Measurements from ENCODE around the gene FBXO44. TPM values are rescaled to one million over a fixed set of nuclear protein-coding genes. Genes with fewer than 3 reads are reported as not detected.

FBXO44 gene
- total RNA-seq, 1 experiment from 2014 or later = 60.9 TPM

DNA sequence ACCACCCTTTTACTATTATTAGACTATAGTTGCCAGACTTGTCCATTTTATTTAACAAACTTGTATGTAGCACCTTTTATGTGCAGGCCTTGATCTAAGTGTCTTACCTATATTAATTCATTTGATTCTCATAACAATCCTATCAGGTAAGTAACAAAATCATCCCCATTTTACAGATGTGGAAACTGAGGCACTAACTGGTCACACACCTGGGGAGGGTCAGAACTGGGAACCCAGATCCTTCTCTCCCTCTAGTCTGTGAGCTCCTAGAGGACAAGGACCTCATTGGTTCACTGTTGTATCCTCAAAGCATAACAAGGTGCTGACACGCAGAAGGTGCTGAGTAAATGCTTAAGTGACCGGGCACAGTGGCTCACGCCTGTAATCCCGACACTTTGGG, 15.3 kb upstream of the FBXO44 start:
- RAD21 ChIA-PET (ENCODE audit: low non-redundant PET in 1 of 2, low total read pairs in 2 of 2, uncharacterized antibody in 2 of 2, unreplicated experiment in 2 of 2) = interaction anchor here in 1 of 2 experiments (0.7 kb wide), 1 partner anchor 253 kb away, joined by 3 read pairs; no protein-coding TSS in a partner anchor
- CTCF ChIA-PET = interaction anchor here (0.7 kb wide), 1 partner anchor 399 kb away, joined by 3 read pairs; no protein-coding TSS in a partner anchor
- POLR2A ChIA-PET = interaction anchor here (0.6 kb wide), 1 partner anchor 126 kb away, joined by 3 read pairs; no protein-coding TSS in a partner anchor
- Histone ChIP-seq H3K27me3 (ENCODE audit: insufficient read depth, low read length) (peaks cover 20% of the 10 kb centered on the region), H3K9ac (ENCODE audit: low read length) (no peak overlapping the region), H4K20me1 (ENCODE audit: insufficient read depth) (no peaks in the 10 kb centered on the region), H3K9me3 (ENCODE audit: control insufficient read depth in 1 of 2, insufficient read depth in 1 of 2, low read depth in 1 of 2, low read length in 2 of 2) (no peaks in the 10 kb centered on the region), H3K4me3 (replicated peaks in 1 of 2; ENCODE audit: low read depth in 1 of 2, low read length in 2 of 2) (no peak overlapping the region), H3K27ac (ENCODE audit: low read depth, low read length) (no peak overlapping the region), H3K79me2 (ENCODE audit: insufficient read depth, low read length) (no peaks in the 10 kb centered on the region), H2AFZ (ENCODE audit: low read depth, low read length, poor library complexity, severe bottlenecking) (no peak overlapping the region), H3K36me3 (ENCODE audit: control insufficient read depth in 1 of 2, insufficient read depth in 2 of 2, low read length in 2 of 2) (no peaks in the 10 kb centered on the region), H3K9me2 (ENCODE audit: insufficient read depth) (no peaks in the 10 kb centered on the region), H3K4me1 (ENCODE audit: control insufficient read depth in 1 of 2, insufficient read depth in 2 of 2, low read length in 2 of 2) (no peaks in the 10 kb centered on the region), H3K4me2 (ENCODE audit: low read length) (no peak overlapping the region)
- TF ChIP-seq, protein P1, sequence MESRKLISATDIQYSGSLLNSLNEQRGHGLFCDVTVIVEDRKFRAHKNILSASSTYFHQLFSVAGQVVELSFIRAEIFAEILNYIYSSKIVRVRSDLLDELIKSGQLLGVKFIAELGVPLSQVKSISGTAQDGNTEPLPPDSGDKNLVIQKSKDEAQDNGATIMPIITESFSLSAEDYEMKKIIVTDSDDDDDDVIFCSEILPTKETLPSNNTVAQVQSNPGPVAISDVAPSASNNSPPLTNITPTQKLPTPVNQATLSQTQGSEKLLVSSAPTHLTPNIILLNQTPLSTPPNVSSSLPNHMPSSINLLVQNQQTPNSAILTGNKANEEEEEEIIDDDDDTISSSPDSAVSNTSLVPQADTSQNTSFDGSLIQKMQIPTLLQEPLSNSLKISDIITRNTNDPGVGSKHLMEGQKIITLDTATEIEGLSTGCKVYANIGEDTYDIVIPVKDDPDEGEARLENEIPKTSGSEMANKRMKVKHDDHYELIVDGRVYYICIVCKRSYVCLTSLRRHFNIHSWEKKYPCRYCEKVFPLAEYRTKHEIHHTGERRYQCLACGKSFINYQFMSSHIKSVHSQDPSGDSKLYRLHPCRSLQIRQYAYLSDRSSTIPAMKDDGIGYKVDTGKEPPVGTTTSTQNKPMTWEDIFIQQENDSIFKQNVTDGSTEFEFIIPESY (IDR thresholded peaks at IDR 0.05; ENCODE audit: extremely low read depth, insufficient replicate concordance, low read length) = no peak
- TF ChIP-seq ZNF274 (IDR thresholded peaks at IDR 0.05; ENCODE audit: low read depth, low read length) = no peak
- no peak for TF ChIP-seq POLR2A (IDR thresholded peaks at IDR 0.05; ENCODE audit: borderline replicate concordance, extremely low read depth, insufficient read depth, insufficient read length)
- no peak for TF ChIP-seq ELF1 (IDR thresholded peaks at IDR 0.05; ENCODE audit: borderline replicate concordance, low read depth)
- TF ChIP-seq, protein P2, sequence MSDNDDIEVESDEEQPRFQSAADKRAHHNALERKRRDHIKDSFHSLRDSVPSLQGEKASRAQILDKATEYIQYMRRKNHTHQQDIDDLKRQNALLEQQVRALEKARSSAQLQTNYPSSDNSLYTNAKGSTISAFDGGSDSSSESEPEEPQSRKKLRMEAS (IDR thresholded peaks at IDR 0.05) = no peak
- TF ChIP-seq EZH2 (IDR thresholded peaks at IDR 0.05) = no peak
- TF ChIP-seq, protein P3, sequence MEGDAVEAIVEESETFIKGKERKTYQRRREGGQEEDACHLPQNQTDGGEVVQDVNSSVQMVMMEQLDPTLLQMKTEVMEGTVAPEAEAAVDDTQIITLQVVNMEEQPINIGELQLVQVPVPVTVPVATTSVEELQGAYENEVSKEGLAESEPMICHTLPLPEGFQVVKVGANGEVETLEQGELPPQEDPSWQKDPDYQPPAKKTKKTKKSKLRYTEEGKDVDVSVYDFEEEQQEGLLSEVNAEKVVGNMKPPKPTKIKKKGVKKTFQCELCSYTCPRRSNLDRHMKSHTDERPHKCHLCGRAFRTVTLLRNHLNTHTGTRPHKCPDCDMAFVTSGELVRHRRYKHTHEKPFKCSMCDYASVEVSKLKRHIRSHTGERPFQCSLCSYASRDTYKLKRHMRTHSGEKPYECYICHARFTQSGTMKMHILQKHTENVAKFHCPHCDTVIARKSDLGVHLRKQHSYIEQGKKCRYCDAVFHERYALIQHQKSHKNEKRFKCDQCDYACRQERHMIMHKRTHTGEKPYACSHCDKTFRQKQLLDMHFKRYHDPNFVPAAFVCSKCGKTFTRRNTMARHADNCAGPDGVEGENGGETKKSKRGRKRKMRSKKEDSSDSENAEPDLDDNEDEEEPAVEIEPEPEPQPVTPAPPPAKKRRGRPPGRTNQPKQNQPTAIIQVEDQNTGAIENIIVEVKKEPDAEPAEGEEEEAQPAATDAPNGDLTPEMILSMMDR (IDR thresholded peaks at IDR 0.05 in 2 of 3, conservative IDR thresholded peaks at IDR 0.05 in 1 of 3; ENCODE audit: borderline replicate concordance in 1 of 3, insufficient read depth in 1 of 3, low read depth in 2 of 3, low read length in 2 of 3) = no peak
- no peak for TF ChIP-seq POLR2AphosphoS5 (IDR thresholded peaks at IDR 0.05; ENCODE audit: low read depth, low read length)
- TF ChIP-seq EGR1 (IDR thresholded peaks at IDR 0.05; ENCODE audit: low read depth) = no peak
- no peak for TF ChIP-seq SP1 (IDR thresholded peaks at IDR 0.05; ENCODE audit: low read depth)
- no peak for TF ChIP-seq EZH2phosphoT487 (IDR thresholded peaks at IDR 0.05; ENCODE audit: borderline replicate concordance)
- no peak for TF ChIP-seq JUND (IDR thresholded peaks at IDR 0.05)
- ATAC-seq (no peak), DNase-seq (ENCODE audit: low read depth, low spot score) (no peak)
- intact Hi-C loops (cut with micrococcal nuclease) = no loop called here
- no TSS peak for BruUV-seq (replicated peaks)
